HepG2 (cell line): Measurements from ENCODE around the gene CPE. TPM values are rescaled to one million over a fixed set of nuclear protein-coding genes. Genes with fewer than 3 reads are reported as not detected.

Experiments used
- ATAC-seq: fragments of 200-7000 bp; cut with Tn5 transposase; 3 replicates; pipeline ENCODE4 v1.9.1; 2020; ENCODE audit warnings: mild to moderate bottlenecking, moderate library complexity
- BruUV-seq: library from RNA; stranded (reverse); fragments of 400-500 nt; replicated peaks from 2 replicates; lab custom pipeline; 2021; lab: Mats Ljungman, UMichigan
- CTCF ChIA-PET: fragments of 300-600 bp; formaldehyde crosslinking; extraction: SDS; loops from one replicate; lab custom pipeline; 2021; ENCODE audit warnings: low total read pairs, inconsistent platforms, low intra/inter-chr PET ratio; lab: Yijun Ruan, JAX
- POLR2A ChIA-PET: fragments of 350-600 bp; sonication (Branson Sonifier 250); formaldehyde crosslinking; loops from one replicate; lab custom pipeline; 2020; ENCODE audit warnings: antibody characterized with exemption, inconsistent platforms; lab: Yijun Ruan, JAX
- DNase-seq: peaks from one replicate; pipeline ENCODE4 v3.0.0-alpha.2; 2015; ENCODE audit warnings: low spot score
- FAIRE-seq: peaks from 3 replicates; lab custom pipeline; 2011; peaks lifted over from hg19 to GRCh38; lab: Jason Lieb, UNC
- H2AFZ ChIP-seq: one replicate; pipeline ENCODE4 v1.6.1; 2011; ENCODE audit warnings: low read length, inconsistent platforms
- H3K27ac ChIP-seq: fragments of 300-600 bp; 3 replicates; pipeline ENCODE4 v1.8.0; 2011; ENCODE audit warnings: mixed run types, mild to moderate bottlenecking, mixed read lengths, low read length, inconsistent platforms; ENCODE audit not compliant: insufficient read depth; ENCODE audit errors: extremely low read length
- H3K27me3 ChIP-seq, 2 experiments: fragments of 200-600 bp in 1 of 2; 2 replicates in 1 of 2; 3 replicates in 1 of 2; pipeline versions ENCODE4 v1.6.0 to v1.8.0; 2011; ENCODE audit warnings: low read length in 2 of 2, mild to moderate bottlenecking in 2 of 2, moderate library complexity in 2 of 2, inconsistent platforms in 1 of 2; ENCODE audit not compliant: insufficient read depth in 2 of 2, control insufficient read depth in 1 of 2
- H3K36me3 ChIP-seq, 2 experiments: fragments of 200-600 bp in 1 of 2; replicated peaks in 1 of 2; 2 replicates in 1 of 2; 3 replicates in 1 of 2; pipeline versions ENCODE4 v1.5.1 to v1.8.0; 2011; ENCODE audit warnings: low read length in 2 of 2, inconsistent platforms in 1 of 2; ENCODE audit not compliant: insufficient read depth in 2 of 2, control insufficient read depth in 1 of 2
- H3K4me1 ChIP-seq: 2 replicates; pipeline ENCODE4 v1.5.1; 2012; ENCODE audit warnings: low read length, inconsistent platforms; ENCODE audit not compliant: insufficient read depth
- H3K4me2 ChIP-seq: 2 replicates; pipeline ENCODE4 v1.6.0; 2011; ENCODE audit warnings: low read depth, low read length, inconsistent platforms
- H3K4me3 ChIP-seq, 3 experiments: fragments of 200-600 bp in 1 of 3; sonication (generic), shearing (Covaris generic) in 1 of 3; replicated peaks in 1 of 3; 2 replicates each; pipeline ENCODE4 v1.5.1; 2011 to 2016; ENCODE audit warnings: low read length in 3 of 3, inconsistent platforms in 2 of 3, low read depth in 2 of 3, mild to moderate bottlenecking in 2 of 3, control low read depth in 1 of 3, mixed read lengths in 1 of 3; ENCODE audit not compliant: insufficient read depth in 1 of 3
- H3K79me2 ChIP-seq: one replicate; pipeline ENCODE4 v1.6.1; 2011; ENCODE audit warnings: low read length, inconsistent platforms; ENCODE audit not compliant: insufficient read depth
- H3K9ac ChIP-seq: 2 replicates; pipeline ENCODE4 v1.6.0; 2011; ENCODE audit warnings: mild to moderate bottlenecking, low read depth, low read length, inconsistent platforms; ENCODE audit not compliant: insufficient read depth
- H3K9me3 ChIP-seq: 2 replicates; pipeline ENCODE4 v1.5.1; 2012; ENCODE audit warnings: mild to moderate bottlenecking, low read length
- H4K20me1 ChIP-seq: 2 replicates; pipeline ENCODE4 v1.6.0; 2011; ENCODE audit warnings: inconsistent platforms, mild to moderate bottlenecking, low read length, moderate library complexity; ENCODE audit not compliant: insufficient read depth
- CBFB ChIP-seq: sonication (generic); formaldehyde crosslinking; IDR thresholded peaks from 2 replicates; pipeline ENCODE4 v1.4.0; 2020; ENCODE audit warnings: missing genetic modification reagents
- FOXA1 ChIP-seq, 2 experiments: fragments of 450-650 bp in 1 of 2; sonication (generic) in 1 of 2; formaldehyde crosslinking in 1 of 2; IDR thresholded peaks; 2 replicates each; pipeline versions ENCODE4 v1.4.0 to v1.6.1; 2016 to 2020; ENCODE audit warnings: missing genetic modification reagents in 1 of 2
- NCOR1 ChIP-seq: fragments of 200-600 bp; sonication (generic); IDR thresholded peaks from 2 replicates; pipeline ENCODE4 v1.7.0; 2017; ENCODE audit warnings: antibody characterized with exemption, low read length, borderline replicate concordance
- NR2C2 ChIP-seq: sonication (generic); formaldehyde crosslinking; IDR thresholded peaks from 2 replicates; pipeline ENCODE4 v1.4.0; 2020; ENCODE audit warnings: missing genetic modification reagents, mild to moderate bottlenecking, moderate library complexity, borderline replicate concordance
- NR2F1 ChIP-seq, 2 experiments: fragments of 450-650 bp in 1 of 2; formaldehyde crosslinking in 1 of 2; IDR thresholded peaks; 2 replicates each; pipeline versions ENCODE4 v1.5.0 to v1.6.1; 2016 to 2020; ENCODE audit warnings: mild to moderate bottlenecking in 1 of 2, missing compliant biosample characterization in 1 of 2, missing genetic modification reagents in 1 of 2, moderate library complexity in 1 of 2
- PCBP1 ChIP-seq: fragments of 200-400 bp; formaldehyde crosslinking; IDR thresholded peaks from 2 replicates; pipeline ENCODE4 v1.6.1; 2017; ENCODE audit warnings: mild to moderate bottlenecking, low read depth, low read length, borderline replicate concordance
- PHF5A ChIP-seq: IDR thresholded peaks from one replicate; pipeline ENCODE4 v1.6.1; 2018; ENCODE audit warnings: low read depth, missing genetic modification reagents; ENCODE audit not compliant: unreplicated experiment
- SOX5 ChIP-seq: IDR thresholded peaks from 2 replicates; pipeline ENCODE4 v1.6.1; 2016; ENCODE audit warnings: borderline replicate concordance
- SPEN ChIP-seq: sonication (generic); formaldehyde crosslinking; IDR thresholded peaks from 2 replicates; pipeline ENCODE4 v1.5.1; 2020; ENCODE audit warnings: low read depth, mild to moderate bottlenecking, missing genetic modification reagents
- ZFP37 ChIP-seq: sonication (generic); formaldehyde crosslinking; IDR thresholded peaks from 2 replicates; pipeline ENCODE4 v1.4.0; 2020; ENCODE audit warnings: missing genetic modification reagents, borderline replicate concordance
- ZNF136 ChIP-seq: sonication (generic); formaldehyde crosslinking; IDR thresholded peaks from 2 replicates; pipeline ENCODE4 v1.8.1; 2022; ENCODE audit warnings: low read depth, mild to moderate bottlenecking, moderate library complexity, missing genetic modification reagents
- ZNF496 ChIP-seq: sonication (generic); formaldehyde crosslinking; IDR thresholded peaks from 2 replicates; pipeline ENCODE4 v1.8.1; 2023; ENCODE audit warnings: mild to moderate bottlenecking, moderate library complexity, missing genetic modification reagents; ENCODE audit not compliant: insufficient replicate concordance
- ZSCAN25 ChIP-seq: sonication (generic); formaldehyde crosslinking; IDR thresholded peaks from 2 replicates; pipeline ENCODE4 v1.8.0; 2022; ENCODE audit warnings: mild to moderate bottlenecking, missing genetic modification reagents
- WGBS: methylation state at CpG from one replicate; pipeline ENCODE4 v1.1.6; 2017; ENCODE audit warnings: low lambda C conversion rate; 5-methylcytosine and 5-hydroxymethylcytosine counted together
- in situ Hi-C: cut with HindIII; loops from 2 replicates; pipeline ENCODE4 v1.10.0; 2017; ENCODE audit warnings: low pct_unique_long_range_greater_than_20kb; ENCODE audit not compliant: extremely low pct_ligation_motif_present
- intact Hi-C: fragments of 100-400 bp; cut with micrococcal nuclease; formaldehyde crosslinking; loops from one replicate; pipeline ENCODE4 v1.10.0; 2022; ENCODE audit not compliant: unreplicated experiment
- polyA plus RNA-seq, 8 experiments: library from polyadenylated mRNA; depleted of rRNA in 3 of 8; stranded (reverse) in 7 of 8; unstranded in 1 of 8; fragments of >200 nt; fragmentation: Illumina TruSeq in 4 of 8; extraction: Trizol in 4 of 8; gene quantifications; 2 replicates each; pipeline versions ENCODE4 v1.2.1 to v1.2.3, GENCODE V29; 2011 to 2016; ENCODE audit warnings: low read depth in 4 of 8, missing spikeins in 1 of 8, mixed read lengths in 1 of 8; ENCODE audit not compliant: insufficient read depth in 1 of 8
- total RNA-seq, 5 experiments: library from RNA; depleted of rRNA; stranded (reverse); fragments of >200 nt; fragmentation: Illumina TruSeq; extraction: Trizol; gene quantifications; 2 replicates each; pipeline ENCODE4 v1.2.3, GENCODE V29; 2016; ENCODE audit warnings: low read depth in 1 of 5
- TF ChIP-seq, protein P1 (sequence below): sonication (generic); formaldehyde crosslinking; IDR thresholded peaks from 2 replicates; pipeline ENCODE4 v1.5.0; 2020; ENCODE audit warnings: missing genetic modification reagents
- TF ChIP-seq, protein P2 (sequence below): IDR thresholded peaks from 2 replicates; pipeline ENCODE4 v1.6.1; 2016; ENCODE audit warnings: low read depth

CPE gene
- total and polyA plus RNA-seq, 2 of the 13 experiments (the other 11 are each of a cell fraction or from before 2014, with no cell fraction given), result 268 to 852 TPM

DNA sequence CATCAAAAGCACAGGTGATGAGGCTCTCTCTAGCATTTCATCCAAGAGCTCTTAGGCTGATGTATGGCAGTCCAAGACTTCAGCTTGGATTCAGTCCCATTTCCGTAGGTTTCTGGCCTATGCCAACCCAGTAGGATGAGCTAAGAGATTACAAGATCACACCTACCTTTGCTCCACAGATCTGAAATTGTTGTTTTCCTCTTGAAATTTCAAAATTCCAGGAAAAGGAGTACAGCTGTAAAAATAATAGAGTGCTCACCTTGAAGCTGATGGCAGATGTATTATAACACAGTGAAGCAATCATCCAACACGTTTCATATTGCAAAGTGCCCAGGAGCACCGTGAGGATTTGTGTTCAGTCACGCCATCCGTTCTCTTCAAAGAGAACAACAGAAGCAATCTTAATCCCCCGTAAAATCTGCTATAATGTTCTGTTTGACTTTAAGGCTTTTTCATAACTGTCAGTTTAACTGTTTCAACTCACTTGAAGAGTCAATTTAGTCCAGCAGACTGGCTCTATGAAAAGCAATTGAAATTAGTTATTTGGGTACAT lies 137.5 kb downstream of the CPE start:
- Histone ChIP-seq H3K9me3 (no peaks in the 10 kb centered on the region), H4K20me1 (no peaks in the 10 kb centered on the region), H2AFZ (no peak overlapping the region), H3K36me3 (no peaks in the 10 kb centered on the region), H3K4me2 (no peak overlapping the region), H3K27ac (no peak overlapping the region), H3K79me2 (no peaks in the 10 kb centered on the region), H3K9ac (no peak overlapping the region), H3K27me3 (peaks cover 0 to 17% of the 10 kb centered on the region in 2 experiments; a peak in 1 of 5 replicates), H3K4me3 (no peak overlapping the region), H3K4me1 (no peaks in the 10 kb centered on the region)
- BruUV-seq, result no TSS peak
- ATAC-seq (no peak), FAIRE-seq (no peak), DNase-seq (no peak)
- in situ Hi-C loops (no loop called here), intact Hi-C loops (no loop called here)
- CTCF ChIA-PET, result no interaction called here
- 24% methylated on average over 6 of the region's 6 CpGs for WGBS
- TF ChIP-seq, protein P1, sequence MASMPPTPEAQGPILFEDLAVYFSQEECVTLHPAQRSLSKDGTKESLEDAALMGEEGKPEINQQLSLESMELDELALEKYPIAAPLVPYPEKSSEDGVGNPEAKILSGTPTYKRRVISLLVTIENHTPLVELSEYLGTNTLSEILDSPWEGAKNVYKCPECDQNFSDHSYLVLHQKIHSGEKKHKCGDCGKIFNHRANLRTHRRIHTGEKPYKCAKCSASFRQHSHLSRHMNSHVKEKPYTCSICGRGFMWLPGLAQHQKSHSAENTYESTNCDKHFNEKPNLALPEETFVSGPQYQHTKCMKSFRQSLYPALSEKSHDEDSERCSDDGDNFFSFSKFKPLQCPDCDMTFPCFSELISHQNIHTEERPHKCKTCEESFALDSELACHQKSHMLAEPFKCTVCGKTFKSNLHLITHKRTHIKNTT (CRISPR knock-in tag), result no peak
- TF ChIP-seq SPEN (CRISPR knock-in tag) (no peak), PHF5A (no peak), PCBP1 (no peak), NR2C2 (no peak), CBFB (no peak), NCOR1 (no peak), ZFP37 (no peak), SOX5 (no peak), NR2F1 (CRISPR knock-in tag; IDR thresholded peaks at IDR 0.05) (no peak), FOXA1 (IDR thresholded peaks at IDR 0.05) (no peak), FOXA1 (CRISPR knock-in tag; IDR thresholded peaks at IDR 0.05) (no peak), ZNF496 (CRISPR knock-in tag) (no peak), ZSCAN25 (no peak), ZNF136 (CRISPR knock-in tag) (no peak)
- TF ChIP-seq, protein P2, sequence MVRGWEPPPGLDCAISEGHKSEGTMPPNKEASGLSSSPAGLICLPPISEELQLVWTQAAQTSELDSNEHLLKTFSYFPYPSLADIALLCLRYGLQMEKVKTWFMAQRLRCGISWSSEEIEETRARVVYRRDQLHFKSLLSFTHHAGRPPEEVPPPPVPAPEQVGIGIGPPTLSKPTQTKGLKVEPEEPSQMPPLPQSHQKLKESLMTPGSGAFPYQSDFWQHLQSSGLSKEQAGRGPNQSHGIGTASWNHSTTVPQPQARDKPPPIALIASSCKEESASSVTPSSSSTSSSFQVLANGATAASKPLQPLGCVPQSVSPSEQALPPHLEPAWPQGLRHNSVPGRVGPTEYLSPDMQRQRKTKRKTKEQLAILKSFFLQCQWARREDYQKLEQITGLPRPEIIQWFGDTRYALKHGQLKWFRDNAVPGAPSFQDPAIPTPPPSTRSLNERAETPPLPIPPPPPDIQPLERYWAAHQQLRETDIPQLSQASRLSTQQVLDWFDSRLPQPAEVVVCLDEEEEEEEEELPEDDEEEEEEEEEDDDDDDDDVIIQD (CRISPR knock-in tag), result no peak
- POLR2A ChIA-PET, result no interaction called here
